HEK293 (cell line): ENCODE measurements around the gene TREH.

ENCODE experiments used
- SP7 ChIP-seq: fragments of 450-650 bp; formaldehyde crosslinking; IDR thresholded peaks from 2 replicates; pipeline ENCODE4 v1.5.1; 2016; ENCODE audit warnings: missing biosample characterization, missing genetic modification characterization
- ZNF114 ChIP-seq: fragments of 450-650 bp; formaldehyde crosslinking; IDR thresholded peaks from 2 replicates; pipeline ENCODE4 v1.5.0; 2017; ENCODE audit warnings: missing biosample characterization, missing genetic modification characterization
- ZNF174 ChIP-seq: fragments of 450-650 bp; formaldehyde crosslinking; IDR thresholded peaks from 2 replicates; pipeline ENCODE4 v1.5.0; 2017; ENCODE audit warnings: missing biosample characterization, mild to moderate bottlenecking, missing genetic modification characterization
- ZNF184 ChIP-seq: fragments of 450-650 bp; IDR thresholded peaks from 2 replicates; pipeline ENCODE4 v1.5.1; 2018; ENCODE audit warnings: missing biosample characterization, mild to moderate bottlenecking, missing genetic modification characterization
- ZNF341 ChIP-seq: fragments of 450-650 bp; formaldehyde crosslinking; IDR thresholded peaks from 2 replicates; pipeline ENCODE4; 2016; ENCODE audit warnings: low read depth, missing biosample characterization, missing genetic modification characterization
- ZNF416 ChIP-seq: fragments of 450-650 bp; formaldehyde crosslinking; IDR thresholded peaks from 2 replicates; pipeline ENCODE4 v1.5.1; 2016; ENCODE audit warnings: missing biosample characterization, missing genetic modification characterization
- ZNF768 ChIP-seq: fragments of 450-650 bp; formaldehyde crosslinking; IDR thresholded peaks from 2 replicates; pipeline ENCODE4 v1.5.1; 2018; ENCODE audit warnings: missing biosample characterization, mild to moderate bottlenecking, missing genetic modification characterization
- TF ChIP-seq, protein P1 (sequence below): fragments of 450-650 bp; formaldehyde crosslinking; optimal IDR thresholded peaks from 2 replicates; pipeline ENCODE3; 2016; ENCODE audit warnings: missing biosample characterization, mild to moderate bottlenecking, missing genetic modification characterization
- TF ChIP-seq, protein P2 (sequence below): fragments of 450-650 bp; formaldehyde crosslinking; IDR thresholded peaks from 2 replicates; pipeline ENCODE4 v1.5.1; 2016; ENCODE audit warnings: missing biosample characterization, missing genetic modification characterization
- TF ChIP-seq, protein P3 (sequence below): fragments of 450-650 bp; formaldehyde crosslinking; IDR thresholded peaks from 2 replicates; pipeline ENCODE4 v1.5.1; 2016; ENCODE audit warnings: missing biosample characterization, missing genetic modification characterization
- TF ChIP-seq, protein P4 (sequence below): fragments of 450-650 bp; formaldehyde crosslinking; IDR thresholded peaks from 2 replicates; pipeline ENCODE4 v1.5.1; 2016; ENCODE audit warnings: missing biosample characterization, missing genetic modification characterization

DNA sequence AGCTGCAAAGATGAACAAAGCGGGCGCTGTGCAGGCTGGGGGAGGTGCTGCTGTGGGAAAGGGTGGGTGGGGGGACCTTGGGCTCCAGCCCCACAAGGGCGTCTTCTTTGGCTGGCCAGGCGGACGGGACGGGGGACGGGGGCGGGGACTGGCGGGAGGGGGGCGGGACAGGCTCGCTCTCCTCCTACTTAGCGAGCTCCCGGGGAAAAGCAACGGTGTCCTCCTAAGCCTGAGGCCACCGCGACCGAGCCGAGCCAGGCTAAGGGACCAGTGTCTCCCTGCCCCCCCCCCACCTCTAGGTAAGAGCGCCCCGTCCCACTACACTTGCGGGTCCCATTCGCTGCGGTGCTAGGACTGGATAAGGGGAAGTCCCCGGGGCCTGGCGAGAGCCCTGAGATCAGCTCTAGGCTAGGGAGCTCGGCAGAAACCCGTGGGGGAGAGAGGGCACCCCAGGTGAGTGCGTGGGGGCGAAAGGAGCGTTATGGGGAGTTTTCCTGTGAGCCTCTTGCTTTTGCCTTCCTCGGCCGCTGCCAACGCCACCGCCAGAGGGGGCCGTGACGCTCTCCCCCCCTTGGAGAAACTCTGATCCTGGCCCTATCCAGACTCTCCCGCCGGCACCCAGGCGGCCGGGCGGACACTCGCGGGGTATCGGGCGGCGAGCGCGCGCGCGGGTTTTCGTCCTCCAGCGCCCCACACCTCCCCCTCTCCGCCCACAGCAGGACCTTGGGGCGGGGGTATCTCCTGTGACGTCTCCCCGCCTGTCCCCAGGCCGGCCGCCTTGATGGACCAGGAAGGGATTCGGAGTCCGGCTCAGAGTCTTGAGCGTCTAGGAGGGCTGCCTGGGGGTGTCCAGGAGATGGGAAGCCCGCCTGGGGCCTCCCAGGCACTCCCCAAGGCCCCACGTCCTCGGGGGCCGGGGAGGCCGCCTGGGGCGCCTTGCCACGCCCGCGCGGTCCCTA, 71.8 kb downstream of the TREH start, which contains the start of gene PHLDB1:
- TF ChIP-seq ZNF768 (tag by site-specific recombination) (no peak), ZNF174 (tag by site-specific recombination) (no peak), ZNF416 (tag by site-specific recombination) (no peak), ZNF184 (no peak), SP7 (tag by site-specific recombination) (no peak), ZNF114 (tag by site-specific recombination) (no peak), ZNF341 (peak; percentile 32; the same call in 1 of the 2 replicates)
- TF ChIP-seq, protein P1, sequence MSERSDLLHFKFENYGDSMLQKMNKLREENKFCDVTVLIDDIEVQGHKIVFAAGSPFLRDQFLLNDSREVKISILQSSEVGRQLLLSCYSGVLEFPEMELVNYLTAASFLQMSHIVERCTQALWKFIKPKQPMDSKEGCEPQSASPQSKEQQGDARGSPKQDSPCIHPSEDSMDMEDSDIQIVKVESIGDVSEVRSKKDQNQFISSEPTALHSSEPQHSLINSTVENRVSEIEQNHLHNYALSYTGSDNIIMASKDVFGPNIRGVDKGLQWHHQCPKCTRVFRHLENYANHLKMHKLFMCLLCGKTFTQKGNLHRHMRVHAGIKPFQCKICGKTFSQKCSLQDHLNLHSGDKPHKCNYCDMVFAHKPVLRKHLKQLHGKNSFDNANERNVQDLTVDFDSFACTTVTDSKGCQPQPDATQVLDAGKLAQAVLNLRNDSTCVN (tag by site-specific recombination): peak; percentile 60
- TF ChIP-seq, protein P2, sequence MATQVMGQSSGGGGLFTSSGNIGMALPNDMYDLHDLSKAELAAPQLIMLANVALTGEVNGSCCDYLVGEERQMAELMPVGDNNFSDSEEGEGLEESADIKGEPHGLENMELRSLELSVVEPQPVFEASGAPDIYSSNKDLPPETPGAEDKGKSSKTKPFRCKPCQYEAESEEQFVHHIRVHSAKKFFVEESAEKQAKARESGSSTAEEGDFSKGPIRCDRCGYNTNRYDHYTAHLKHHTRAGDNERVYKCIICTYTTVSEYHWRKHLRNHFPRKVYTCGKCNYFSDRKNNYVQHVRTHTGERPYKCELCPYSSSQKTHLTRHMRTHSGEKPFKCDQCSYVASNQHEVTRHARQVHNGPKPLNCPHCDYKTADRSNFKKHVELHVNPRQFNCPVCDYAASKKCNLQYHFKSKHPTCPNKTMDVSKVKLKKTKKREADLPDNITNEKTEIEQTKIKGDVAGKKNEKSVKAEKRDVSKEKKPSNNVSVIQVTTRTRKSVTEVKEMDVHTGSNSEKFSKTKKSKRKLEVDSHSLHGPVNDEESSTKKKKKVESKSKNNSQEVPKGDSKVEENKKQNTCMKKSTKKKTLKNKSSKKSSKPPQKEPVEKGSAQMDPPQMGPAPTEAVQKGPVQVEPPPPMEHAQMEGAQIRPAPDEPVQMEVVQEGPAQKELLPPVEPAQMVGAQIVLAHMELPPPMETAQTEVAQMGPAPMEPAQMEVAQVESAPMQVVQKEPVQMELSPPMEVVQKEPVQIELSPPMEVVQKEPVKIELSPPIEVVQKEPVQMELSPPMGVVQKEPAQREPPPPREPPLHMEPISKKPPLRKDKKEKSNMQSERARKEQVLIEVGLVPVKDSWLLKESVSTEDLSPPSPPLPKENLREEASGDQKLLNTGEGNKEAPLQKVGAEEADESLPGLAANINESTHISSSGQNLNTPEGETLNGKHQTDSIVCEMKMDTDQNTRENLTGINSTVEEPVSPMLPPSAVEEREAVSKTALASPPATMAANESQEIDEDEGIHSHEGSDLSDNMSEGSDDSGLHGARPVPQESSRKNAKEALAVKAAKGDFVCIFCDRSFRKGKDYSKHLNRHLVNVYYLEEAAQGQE: no peak
- TF ChIP-seq, protein P3, sequence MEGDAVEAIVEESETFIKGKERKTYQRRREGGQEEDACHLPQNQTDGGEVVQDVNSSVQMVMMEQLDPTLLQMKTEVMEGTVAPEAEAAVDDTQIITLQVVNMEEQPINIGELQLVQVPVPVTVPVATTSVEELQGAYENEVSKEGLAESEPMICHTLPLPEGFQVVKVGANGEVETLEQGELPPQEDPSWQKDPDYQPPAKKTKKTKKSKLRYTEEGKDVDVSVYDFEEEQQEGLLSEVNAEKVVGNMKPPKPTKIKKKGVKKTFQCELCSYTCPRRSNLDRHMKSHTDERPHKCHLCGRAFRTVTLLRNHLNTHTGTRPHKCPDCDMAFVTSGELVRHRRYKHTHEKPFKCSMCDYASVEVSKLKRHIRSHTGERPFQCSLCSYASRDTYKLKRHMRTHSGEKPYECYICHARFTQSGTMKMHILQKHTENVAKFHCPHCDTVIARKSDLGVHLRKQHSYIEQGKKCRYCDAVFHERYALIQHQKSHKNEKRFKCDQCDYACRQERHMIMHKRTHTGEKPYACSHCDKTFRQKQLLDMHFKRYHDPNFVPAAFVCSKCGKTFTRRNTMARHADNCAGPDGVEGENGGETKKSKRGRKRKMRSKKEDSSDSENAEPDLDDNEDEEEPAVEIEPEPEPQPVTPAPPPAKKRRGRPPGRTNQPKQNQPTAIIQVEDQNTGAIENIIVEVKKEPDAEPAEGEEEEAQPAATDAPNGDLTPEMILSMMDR (tag by site-specific recombination): peak; percentile 79
- TF ChIP-seq, protein P4, sequence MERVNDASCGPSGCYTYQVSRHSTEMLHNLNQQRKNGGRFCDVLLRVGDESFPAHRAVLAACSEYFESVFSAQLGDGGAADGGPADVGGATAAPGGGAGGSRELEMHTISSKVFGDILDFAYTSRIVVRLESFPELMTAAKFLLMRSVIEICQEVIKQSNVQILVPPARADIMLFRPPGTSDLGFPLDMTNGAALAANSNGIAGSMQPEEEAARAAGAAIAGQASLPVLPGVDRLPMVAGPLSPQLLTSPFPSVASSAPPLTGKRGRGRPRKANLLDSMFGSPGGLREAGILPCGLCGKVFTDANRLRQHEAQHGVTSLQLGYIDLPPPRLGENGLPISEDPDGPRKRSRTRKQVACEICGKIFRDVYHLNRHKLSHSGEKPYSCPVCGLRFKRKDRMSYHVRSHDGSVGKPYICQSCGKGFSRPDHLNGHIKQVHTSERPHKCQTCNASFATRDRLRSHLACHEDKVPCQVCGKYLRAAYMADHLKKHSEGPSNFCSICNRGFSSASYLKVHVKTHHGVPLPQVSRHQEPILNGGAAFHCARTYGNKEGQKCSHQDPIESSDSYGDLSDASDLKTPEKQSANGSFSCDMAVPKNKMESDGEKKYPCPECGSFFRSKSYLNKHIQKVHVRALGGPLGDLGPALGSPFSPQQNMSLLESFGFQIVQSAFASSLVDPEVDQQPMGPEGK: peak; percentile 67
